Eye (tissue), 1 donor: ENCODE results near the gene HSP90AB1.

Experiments
- DNase-seq: peaks from one replicate; pipeline ENCODE4 v3.0.0-alpha.2; 2015

The HSP90AB1 gene

DNA sequence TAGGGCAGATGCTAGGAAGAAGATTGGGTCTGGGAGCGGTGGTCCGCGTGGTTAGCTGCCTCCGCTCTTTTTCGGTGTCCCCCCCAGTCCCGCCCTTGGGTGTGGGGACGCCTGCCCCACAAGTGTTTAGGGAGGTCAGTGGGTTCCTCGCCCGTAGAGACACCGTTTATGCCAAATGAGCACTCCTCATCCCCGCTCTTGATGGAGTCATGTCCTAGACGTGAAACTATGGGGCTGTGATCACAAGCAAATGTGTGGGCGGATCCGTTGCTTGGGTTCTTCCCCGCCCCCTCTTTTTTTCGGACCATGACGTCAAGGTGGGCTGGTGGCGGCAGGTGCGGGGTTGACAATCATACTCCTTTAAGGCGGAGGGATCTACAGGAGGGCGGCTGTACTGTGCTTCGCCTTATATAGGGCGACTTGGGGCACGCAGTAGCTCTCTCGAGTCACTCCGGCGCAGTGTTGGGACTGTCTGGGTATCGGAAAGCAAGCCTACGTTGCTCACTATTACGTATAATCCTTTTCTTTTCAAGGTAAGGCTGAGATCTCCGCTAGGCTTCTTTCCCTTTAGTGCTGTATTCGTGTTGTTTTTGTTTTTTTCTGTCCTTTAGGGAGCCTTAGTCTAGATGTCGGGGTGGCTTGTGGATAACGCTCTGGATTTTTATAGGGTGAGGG, at the start of gene HSP90AB1:
Gene HSP90AB1, plus strand, starts transcription at position 439 of the 675 bp plus-strand sequence. CDS start 1,529 bp downstream, outside the sequence.
- DNase-seq: peak; percentile 98

DNA sequence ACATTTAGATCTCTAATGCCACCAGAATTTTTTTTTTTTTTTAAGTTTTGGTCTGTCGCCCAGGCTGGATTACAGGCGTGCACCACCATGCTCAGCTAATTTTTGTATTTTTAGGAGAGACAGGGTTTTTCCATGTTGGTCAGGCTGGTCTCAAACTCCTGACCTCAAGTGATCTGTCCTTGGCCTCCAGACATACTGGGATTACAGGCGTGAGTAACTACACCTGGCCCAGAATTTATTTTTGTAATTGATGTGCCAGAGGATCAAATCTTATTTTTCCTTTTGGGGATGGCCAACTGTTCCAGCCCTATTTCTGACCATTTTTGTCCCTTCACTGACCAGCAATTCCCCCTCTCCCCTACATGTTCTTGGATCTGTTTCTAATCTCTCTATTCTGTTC, 48.2 kb upstream of the HSP90AB1 start:
- DNase-seq: no peak

DNA sequence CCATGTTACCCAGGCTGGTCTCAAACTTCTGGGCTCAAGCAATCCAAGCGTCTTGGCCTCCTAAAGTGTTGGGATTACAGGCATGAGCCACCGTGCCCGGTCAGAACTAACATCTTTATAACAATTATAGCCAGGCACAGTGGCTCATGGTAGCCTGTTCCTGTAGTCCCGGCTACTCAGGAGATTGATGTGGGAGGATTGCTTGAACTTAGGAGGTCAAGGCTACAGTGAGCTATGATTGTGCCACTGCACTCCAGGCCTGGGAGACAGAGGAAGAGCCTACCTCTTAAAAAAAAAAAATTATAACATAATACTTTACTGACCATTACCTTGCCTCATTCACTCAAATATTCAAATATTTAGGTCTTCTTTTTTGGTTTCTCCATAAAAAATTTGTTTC, 47.0 kb upstream of the HSP90AB1 start:
- no peak for DNase-seq

DNA sequence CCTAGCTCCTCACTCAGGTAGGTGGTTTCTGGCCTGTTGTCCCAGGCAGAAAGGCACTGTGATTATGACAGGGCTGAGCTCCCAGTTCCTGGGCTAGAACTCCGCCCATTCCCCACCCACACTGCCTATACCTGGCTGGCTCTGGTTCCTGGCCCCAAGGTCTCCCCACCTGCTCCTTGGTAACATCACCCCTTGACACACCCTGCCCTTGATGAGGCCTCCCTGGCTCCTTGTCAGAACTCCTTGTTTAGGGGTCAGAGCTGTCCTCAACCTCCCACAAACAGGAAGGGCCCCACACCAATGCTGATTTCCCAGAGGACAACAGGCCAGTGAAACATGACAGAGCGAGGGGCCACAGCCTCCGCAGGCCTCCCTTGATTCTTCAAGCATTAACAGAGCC, 45.7 kb upstream of the HSP90AB1 start:
- DNase-seq: no peak

DNA sequence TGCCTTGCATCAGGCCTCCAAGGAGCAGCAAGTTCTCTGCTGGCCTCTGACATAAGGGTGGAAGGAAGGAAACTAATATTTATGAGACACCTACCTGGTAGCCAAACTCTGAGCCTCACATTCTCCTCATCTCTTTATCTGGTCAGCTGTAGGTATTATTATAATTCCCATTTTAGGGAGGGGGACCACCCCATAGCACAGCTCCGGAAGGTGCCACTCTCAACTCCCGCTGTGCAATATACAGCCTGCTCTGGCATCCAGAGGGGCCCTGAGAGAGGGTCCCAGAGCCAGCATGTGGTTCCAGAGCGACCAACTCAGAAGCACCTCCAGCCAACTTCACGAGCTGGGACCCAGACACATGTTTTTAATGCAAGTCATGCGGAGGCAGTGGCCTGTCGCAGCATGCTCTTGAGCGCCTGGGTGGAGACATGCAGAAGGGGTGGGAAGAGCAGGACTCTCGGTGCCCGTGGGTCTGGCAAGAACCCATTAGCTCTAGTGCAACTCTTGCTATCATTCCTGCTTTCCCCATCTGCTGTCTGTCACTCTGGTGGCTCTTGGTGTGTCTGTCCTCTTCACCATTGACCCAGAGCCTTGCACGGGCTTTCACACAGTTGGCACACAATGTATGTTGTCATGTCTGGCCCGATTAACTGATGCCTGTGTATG, 45.1 kb upstream of the HSP90AB1 start:
- DNase-seq: no peak

DNA sequence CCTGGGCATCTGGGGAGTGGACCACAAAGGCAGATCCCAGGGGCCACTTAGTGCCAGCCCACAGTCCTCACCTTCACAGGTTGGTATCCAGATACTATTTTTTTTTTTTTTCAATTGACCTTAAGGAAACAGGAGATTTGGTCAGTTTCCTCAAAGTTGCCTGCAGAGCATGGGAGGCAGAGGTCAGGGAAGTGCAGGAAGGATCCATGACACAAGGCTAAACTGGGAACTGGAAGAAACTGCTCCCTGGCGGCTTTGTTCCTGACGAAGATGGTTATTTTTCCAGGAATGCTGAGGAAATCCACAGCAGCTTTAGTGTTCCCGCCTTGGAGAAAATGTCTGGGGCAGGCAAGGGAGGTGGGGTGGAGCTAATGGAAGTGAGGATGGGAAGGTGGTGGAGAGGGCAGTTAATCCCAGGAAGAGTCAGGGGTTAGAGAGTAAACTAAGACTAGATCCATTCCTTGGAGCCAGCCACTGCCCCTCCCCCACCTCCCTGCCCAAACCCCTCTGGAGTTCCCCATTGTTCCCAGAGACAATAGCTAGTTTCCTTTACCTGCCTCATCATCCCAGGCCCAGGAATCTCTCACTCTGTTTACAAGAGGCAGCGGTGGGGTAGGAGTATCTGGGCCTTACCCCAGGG, 44.4 kb upstream of the HSP90AB1 start:
- no peak for DNase-seq

DNA sequence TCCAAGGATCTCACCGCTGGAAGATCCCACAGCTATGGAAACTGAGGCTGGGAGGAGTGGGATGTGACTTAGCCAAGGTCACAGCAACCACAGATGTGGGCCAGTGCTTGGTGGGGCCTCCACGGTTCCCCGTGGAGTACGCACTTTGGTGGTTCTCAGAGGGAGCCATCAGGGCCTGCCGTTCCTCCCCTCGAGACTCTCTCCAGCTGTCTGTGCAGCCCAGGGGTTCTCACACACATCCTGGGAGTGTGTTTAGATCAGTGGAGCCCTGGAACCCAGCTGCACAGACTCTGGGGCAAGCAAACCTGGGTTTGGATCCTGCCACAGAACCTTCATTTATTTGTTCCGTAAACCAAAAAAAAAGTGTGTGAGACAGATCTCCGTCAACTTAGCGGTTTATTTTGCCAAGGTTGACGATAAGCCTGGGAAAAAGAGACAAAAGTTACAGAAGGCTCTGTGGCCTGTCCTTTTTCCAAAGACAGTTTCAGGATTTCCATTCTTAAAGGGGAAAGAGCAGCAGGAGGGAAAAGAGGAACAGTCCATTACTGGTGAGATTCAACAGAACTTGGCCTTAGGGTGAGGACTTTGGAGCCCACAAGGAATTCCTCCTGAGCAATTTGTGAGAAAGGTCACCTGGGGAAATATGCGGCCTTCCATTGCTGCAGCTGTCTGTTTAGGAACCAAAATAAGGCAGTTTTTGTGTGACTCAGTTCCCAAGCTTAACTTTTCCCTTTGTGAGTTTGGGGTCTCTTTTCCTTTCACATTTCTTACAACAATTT, 43.7 kb upstream of the HSP90AB1 start:
- no peak for DNase-seq

DNA sequence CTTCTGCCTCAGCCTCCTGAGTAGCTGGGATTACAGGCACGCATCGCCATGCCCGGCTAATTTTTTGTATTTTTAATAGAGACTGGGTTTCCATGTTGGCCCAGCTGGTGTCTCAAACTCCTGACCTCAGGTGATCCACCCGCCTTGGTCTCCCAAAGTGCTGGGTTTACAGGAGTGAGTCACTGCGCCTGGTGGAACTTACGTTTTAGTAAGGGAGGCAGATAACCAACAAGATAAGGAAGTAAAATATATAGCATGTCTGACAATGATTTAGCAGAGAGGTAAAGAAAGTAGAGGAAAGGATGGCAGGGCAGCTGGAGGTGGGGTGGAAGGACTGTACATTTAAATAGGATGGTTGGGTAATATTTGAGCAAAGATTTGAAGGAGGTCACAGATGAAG, 42.9 kb upstream of the HSP90AB1 start:
- DNase-seq: no peak

DNA sequence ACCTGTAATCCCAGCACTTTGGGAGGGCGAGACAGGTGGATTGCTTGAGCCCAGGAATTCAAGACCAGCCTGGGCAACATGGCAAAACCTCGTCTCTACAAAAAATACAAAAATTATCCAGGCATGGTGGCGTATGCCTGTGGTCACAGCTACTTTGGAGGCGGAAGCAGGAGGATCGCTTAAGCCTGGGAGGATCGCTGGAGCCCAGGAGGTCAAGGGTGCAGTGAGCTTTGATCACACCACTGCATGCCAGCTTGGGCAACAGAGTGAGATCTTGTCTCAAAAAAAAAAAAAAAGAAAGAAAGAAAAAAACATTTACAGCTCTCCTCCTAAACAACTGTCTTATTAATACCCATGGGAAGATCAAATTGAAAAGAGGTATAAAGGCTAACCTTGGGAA, 38.9 kb upstream of the HSP90AB1 start:
- DNase-seq: no peak

DNA sequence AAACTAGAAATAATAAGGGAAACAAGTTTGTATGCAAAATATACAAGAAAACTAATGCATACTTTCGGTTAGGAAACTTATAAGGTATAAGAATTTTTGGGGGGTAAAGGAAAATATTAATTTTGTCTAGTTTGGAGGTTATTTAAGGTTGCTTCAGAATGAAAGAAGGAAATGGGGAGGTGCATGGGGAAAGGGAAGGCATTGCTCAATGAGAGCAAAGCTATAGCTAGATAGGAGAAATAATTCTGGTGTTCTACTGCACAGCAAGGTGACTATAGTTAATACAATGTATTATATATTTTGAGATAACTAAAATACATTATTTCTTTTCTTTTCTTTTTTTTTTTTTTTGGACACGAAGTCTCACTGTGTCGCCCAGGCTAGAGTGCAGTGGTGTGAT, 35.6 kb upstream of the HSP90AB1 start:
- DNase-seq: no peak

DNA sequence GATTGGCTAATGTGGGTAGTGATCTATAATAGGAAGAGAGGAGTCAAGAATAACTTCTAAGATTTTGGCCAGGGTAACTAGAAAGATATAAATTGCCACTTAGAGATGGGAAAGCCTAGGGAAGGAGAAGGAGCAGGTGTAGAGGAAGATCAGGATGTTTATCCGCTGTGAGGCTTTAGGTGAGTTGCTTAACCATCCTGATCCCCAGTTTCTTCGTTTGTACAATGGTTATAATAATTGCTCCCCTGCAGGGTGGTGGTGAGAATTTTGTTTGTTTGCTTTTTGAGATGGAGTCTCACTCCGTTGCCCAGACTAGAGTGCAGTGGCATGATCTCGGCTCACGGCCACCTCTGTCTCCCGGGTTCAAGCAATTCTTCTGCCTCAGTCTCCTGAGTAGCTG, 32.6 kb upstream of the HSP90AB1 start:
- DNase-seq: no peak

DNA sequence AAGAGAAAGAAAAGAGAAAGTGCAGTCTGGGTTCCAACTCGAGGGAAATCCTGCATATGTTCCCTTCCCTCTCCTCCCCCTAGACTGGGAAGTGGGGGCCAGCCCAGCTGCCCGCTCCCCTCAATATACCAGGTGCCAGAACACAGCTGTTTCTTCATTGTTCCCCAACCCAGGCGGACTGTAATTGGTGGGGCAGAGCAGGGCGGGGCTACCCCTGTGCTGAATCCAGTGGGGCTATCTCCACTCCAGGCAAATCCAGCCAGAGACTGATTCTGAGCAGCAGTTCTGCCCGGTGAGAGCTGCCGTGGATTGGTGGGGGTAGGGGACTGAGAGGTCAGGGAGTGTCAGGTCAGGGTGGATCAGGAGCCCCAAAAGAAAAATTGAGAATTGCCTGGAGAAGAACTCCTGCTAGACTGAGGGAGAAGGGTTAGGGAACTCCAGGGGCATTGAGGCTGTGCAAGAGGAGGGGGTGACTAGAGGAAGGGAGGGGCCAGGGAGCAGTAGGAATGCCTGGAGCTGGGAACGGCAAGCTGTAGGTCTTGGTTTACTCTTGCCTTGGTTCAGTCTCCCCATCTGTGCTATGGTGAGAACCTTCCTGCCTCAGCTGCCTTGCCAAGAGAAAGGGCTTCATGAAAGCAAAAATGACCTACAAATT, 30.1 kb upstream of the HSP90AB1 start, which contains the start of gene MYMX:
Gene MYMX, plus strand, starts transcription at position 250 of the 655 bp plus-strand sequence. CDS start 546 bp downstream, outside the sequence.
- DNase-seq: peak; percentile 59

DNA sequence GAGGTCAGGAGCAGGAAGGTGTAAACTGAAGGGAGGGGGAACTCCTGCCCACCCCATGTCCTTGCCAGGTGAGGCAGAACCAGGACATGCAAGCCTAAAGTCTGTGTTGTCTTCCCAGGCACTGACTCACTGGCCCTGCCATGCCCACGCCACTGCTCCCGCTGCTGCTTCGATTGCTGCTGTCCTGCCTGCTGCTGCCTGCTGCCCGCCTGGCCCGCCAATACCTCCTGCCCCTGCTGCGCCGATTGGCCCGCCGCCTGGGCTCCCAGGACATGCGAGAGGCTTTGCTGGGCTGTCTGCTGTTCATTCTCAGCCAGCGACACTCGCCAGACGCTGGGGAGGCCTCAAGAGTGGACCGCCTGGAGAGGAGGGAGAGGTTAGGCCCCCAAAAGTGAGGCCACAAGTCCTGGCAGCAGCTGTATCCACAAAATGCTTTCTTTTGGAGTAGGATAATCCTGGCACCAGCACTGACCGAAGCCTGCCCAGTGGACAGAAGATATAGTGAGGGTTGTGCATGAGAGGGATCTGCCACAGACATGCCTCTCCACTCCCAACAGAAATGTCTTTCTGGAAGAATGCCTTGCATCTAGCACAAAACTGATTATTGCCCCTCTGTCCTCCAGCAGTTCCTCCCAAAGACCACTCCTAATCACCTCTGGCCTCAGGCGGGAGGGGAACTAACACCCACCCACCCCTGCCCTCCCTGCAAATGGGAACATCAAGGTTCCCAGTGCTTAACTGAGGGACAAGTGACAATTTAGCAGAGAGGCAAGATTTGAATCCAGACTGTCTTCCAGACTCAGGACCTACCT, 29.4 kb upstream of the HSP90AB1 start:
- DNase-seq: peak; percentile 44

DNA sequence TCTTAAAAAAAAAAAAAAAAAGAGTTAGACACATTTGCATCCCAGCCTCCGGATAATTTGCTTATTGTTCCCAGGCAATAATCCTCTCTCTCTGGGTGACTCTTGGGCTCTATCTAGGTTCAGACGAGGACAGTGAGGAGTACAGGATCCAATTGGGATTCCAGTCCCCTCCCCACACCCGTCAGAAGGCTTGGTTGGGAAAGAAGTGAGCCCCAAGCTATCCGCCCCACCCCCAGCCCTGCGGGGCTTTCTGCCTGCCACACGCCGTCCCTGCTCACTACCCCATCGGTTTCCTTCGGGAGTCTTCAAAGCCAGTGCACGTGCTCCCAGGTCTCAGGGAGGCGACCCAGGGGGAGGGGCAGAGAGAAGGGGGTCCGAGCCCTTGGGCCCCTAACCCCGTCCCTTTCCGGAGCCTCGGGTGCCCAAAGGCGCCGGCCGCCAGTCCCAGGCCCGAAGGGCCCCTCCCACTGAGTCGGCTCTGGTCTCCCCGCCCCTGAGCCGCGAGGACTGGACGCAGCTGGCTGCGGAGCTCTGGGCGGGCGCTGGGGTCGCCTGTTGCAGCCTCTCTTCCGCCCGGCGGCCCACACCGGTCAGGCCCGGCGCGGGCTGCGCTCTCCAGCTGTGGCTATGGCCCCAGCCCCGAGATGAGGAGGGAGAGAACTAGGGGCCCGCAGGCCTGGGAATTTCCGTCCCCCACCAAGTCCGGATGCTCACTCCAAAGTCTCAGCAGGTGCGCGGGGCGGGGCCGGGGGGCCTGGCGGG, 27.7 kb upstream of the HSP90AB1 start:
- DNase-seq: peak; percentile 86

DNA sequence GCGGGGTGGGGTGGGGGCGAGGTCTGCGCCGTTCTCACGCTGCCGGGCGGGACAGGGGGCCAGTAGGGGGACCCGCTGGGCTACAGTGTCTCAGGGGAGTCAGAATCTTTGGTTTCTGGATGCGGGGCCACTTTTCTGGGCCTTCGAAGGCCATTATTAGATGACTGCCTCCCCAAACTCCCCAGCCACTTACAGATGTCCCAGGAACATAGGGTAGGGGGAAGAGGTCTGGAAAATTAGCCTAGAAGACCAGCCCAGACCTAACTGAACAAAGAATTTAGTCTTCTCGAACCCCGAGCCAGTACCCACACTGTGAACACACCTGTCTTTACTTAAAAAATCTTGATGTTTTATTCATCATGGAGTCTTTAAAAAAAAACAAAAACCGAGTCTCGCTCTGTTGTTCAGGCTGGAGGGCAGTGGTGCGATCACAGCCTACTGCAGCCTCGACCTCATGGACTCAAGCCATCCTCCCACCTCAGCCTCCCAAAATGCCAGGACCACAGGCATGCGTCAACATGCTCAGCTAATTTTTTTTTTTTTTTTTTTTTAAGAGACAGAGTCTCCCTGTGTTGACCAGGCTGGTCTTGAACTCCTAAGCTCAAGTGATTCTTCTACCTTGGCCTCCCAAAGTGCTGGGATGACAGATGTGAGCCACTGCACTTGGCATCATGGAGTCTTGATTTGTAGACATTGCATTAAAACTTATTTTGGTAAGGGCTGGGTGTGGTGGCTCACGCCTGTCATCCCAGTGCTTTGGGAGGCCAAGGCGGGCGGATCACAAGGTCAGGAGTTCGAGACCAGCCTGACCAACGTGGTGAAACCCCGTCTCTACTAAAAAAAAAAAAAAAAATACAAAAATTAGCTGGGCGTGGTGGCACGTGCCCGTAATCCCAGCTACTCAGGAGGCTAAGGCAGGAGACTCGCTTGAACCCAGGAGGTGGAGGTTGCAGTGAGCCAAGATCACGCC, 26.8 kb upstream of the HSP90AB1 start:
- DNase-seq: no peak

DNA sequence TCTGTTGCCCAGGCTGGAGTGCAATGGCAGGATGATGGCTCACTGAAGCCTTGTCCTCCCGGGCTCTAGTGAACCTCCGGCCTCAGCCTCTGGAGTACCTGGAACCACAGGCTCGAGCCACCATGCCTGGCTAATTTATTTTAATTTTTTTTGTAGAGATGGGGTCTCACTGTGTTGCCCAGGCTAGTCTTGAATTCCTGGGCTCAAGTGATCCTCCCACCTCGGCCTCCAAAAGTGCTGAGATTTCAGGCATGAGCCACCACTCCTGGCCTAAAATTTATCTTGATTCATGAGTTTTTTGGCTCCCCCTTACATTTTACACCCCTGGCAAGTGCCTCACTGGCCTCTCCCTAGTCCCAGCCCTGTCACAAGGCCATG, 26.0 kb upstream of the HSP90AB1 start:
- DNase-seq: no peak

DNA sequence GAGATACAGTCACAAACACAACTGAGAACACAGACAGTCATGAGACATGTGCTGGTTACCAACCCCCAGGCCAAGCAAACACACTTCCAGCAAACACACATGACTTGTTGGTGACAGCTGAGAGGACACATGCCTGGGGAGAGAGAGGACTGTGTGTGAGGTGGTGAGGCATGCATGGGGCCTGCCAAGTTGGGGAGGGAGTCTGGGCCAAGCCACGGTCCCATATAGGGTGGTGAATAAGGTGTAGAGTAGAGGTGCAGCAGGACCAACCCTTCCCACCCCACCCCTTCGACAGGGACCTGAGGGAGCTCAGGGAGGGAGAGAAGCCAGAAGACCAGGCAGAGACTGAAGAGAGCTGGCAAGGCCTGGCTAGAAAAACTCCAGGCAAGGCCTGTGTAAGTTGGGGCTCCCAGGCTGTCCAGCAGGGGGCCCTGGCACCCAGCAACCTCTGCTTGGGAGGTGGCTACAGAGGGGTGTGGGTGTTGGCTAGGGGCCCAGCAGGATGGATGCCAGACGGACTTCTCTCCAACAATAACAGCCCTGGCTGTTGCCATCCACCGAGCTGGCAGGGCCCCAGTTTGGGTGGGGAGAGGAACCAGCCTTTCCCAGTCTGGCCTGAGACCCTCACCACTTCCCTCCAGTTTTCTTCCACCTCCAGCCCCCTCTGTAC, 25.5 kb upstream of the HSP90AB1 start:
- peak; percentile 72 for DNase-seq

DNA sequence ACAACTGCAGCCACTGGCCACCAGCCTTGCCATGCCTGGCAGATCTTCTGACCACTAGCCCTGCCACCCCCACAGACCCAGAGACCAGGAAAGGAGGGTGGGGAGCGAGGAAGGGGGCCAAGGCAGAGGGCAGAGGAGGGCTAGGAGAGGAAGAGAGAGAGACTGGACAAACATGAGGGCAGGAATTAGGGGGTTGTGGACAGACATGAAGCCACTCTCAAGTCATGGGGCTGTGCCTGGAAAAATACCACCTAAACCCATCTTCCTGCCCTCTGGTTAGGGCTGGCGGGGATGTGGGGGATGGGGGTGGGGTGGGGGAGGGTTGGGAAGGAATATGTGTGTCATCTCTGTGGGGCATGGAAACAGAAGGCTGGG, 25.0 kb upstream of the HSP90AB1 start:
- DNase-seq: no peak
